Right renal cortex interstitium (tissue), 3 donors: ENCODE results near the gene ZSCAN22. TPM values are rescaled to one million over a fixed set of nuclear protein-coding genes. Genes with fewer than 3 reads are reported as not detected.
"Not testable (repeated sequence)": the region's sequence is repeated elsewhere in the genome, so short reads cannot be mapped to it uniquely, and the experiment has no call there.

Source experiments
- DNase-seq, 3 donors: peaks; one replicate each; pipeline ENCODE4 v3.0.0-alpha.2; 2013; ENCODE audit warnings: low read depth in 3 of 3, low spot score in 2 of 3
- polyA plus RNA-seq, 3 donors: library from polyadenylated mRNA; unstranded; fragments of 120-200 nt; gene quantifications; one replicate each; pipeline ENCODE4 v1.2.1, GENCODE V29; 2013; ENCODE audit not compliant: insufficient read length in 3 of 3

The ZSCAN22 gene
- polyA plus RNA-seq, 3 donors, result 3.4 to 4.0 (median 3.5) TPM

- DNase-seq, result no peak
Observed at GRCh38 chr19:58368561-58369360, 42.0 kb downstream of the ZSCAN22 start.

GRCh38 chr19:58372311-58373133, 45.7 kb downstream of the ZSCAN22 start:
- no peak for DNase-seq

- DNase-seq, result no peak
Observed at GRCh38 chr19:58374200-58374599, 47.4 kb downstream of the ZSCAN22 start.

GRCh38 chr19:58376724-58377123, 49.9 kb downstream of the ZSCAN22 start:
- DNase-seq, result not testable (repeated sequence)

- DNase-seq, result no peak
Observed at GRCh38 chr19:58379246-58379645, 52.5 kb downstream of the ZSCAN22 start.

GRCh38 chr19:58380037-58380661, 53.4 kb downstream of the ZSCAN22 start:
- no peak for DNase-seq

GRCh38 chr19:58380662-58381459, 54.1 kb downstream of the ZSCAN22 start, which contains the start of gene ZNF837:
Gene ZNF837 (minus strand): TSS chr19:58381030. CDS start chr19:58369332, 11,698 bp downstream.
- DNase-seq, result peak; percentile 97 to 99 (median 98)

- no peak for DNase-seq
Observed at GRCh38 chr19:58381460-58382212, 54.8 kb downstream of the ZSCAN22 start.

GRCh38 chr19:58382997-58383603, 56.3 kb downstream of the ZSCAN22 start:
- no peak for DNase-seq

GRCh38 chr19:58385313-58385890, 58.6 kb downstream of the ZSCAN22 start:
- DNase-seq, result no peak

- DNase-seq, result no peak
Observed at GRCh38 chr19:58385891-58386575, 59.2 kb downstream of the ZSCAN22 start.

GRCh38 chr19:58386576-58387337, 60.0 kb downstream of the ZSCAN22 start, which contains the start of gene RPS5:
Gene RPS5 (plus strand): TSS chr19:58387269. CDS start chr19:58388138, 869 bp downstream.
- DNase-seq, result peak; percentile 94 to 97 (median 96)

- DNase-seq, result no peak
Observed at GRCh38 chr19:58387338-58388174, 60.8 kb downstream of the ZSCAN22 start.

GRCh38 chr19:58388175-58388526, 61.4 kb downstream of the ZSCAN22 start:
- no peak for DNase-seq
